ENCODE measurements around the gene THTPA.
"Not testable (repeated sequence)": the region's sequence is repeated elsewhere in the genome, so short reads cannot be mapped to it uniquely, and the experiment has no call there.

The THTPA gene

DNA sequence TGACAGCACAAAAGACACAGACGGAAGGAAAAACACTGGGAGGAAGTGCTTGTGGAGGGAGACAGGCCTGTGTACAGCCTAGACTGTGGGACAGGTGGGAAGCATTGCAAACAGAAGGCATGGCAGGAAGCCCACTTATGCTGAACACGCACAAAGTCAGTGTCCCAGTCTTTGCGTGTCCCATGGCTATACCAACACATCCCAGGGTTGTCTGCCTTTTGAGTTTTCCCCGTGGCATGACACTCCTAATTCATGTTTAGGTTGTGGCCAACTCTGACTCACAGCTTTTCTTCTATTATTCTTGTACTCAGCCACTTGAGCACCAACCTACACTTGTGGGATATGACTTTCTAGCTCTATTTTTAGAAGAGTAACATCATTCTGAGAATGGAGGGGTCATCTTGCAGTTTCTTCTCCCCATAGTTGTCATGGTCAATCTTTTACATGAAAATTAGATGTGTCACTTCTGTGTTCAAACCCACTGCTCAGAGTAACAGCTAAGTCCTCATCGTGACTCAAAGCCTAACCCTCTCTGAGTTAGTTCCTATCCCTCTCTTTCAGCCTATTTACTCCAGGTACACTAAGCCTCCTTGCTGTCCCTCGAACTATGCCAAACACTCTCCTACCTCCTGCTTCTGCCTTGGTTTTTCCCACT, 50.0 kb downstream of the THTPA start:
- Histone ChIP-seq H3K4me1 (ENCODE audit: control insufficient read depth, insufficient read depth, low read length) (no peaks in the 10 kb centered on the region; the same call in 1 of the 2 replicates), H3K9me3 (ENCODE audit: control insufficient read depth, insufficient read depth, low read length) (no peaks in the 10 kb centered on the region), H3K27ac (ENCODE audit: low read length) (no peak overlapping the region), H3K4me3 (ENCODE audit: low read length) (no peak overlapping the region), H3K27me3 (ENCODE audit: control insufficient read depth, insufficient read depth, low read length) (no peaks in the 10 kb centered on the region), H3K36me3 (ENCODE audit: control insufficient read depth, insufficient read depth, low read length) (no peaks in the 10 kb centered on the region)
- DNase-seq (ENCODE audit: low read depth, low spot score) = no peak
- WGBS (ENCODE audit: insufficient coverage, insufficient read length) = no CpG with 5 or more reads among the region's 6 CpGs

DNA sequence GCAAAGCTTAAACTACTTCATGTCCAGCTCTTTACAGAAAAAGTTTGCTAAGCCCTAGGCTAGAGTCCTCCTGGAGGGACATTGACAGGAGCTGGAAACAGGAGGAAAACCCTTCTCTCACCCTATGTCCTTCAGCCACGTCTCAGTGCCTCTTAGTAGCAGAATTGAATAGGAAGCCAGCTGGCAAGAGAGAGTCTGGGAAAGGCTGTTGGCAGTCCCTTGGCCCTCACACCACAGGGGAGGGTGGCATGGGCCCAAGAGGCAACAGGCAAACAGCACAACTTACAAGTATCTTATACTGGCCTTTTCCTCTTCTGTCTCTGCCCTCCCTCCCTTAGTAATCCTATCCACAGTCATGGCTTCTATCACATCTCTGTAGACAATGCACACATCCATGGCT, 52.4 kb downstream of the THTPA start:
- no peaks in the 10 kb centered on the region for H3K4me1 ChIP-seq (ENCODE audit: control insufficient read depth, insufficient read depth, low read length)
- DNase-seq (ENCODE audit: low read depth, low spot score) = no peak
- no peak overlapping the region for H3K27ac ChIP-seq (ENCODE audit: low read length)
- no peaks in the 10 kb centered on the region for H3K27me3 ChIP-seq (ENCODE audit: control insufficient read depth, insufficient read depth, low read length)
- no CpG with 5 or more reads among the region's 1 CpG for WGBS (ENCODE audit: insufficient coverage, insufficient read length)
- no peaks in the 10 kb centered on the region for H3K9me3 ChIP-seq (ENCODE audit: control insufficient read depth, insufficient read depth, low read length)
- no peak overlapping the region for H3K4me3 ChIP-seq (ENCODE audit: low read length)
- H3K36me3 ChIP-seq (ENCODE audit: control insufficient read depth, insufficient read depth, low read length) = no peaks in the 10 kb centered on the region

DNA sequence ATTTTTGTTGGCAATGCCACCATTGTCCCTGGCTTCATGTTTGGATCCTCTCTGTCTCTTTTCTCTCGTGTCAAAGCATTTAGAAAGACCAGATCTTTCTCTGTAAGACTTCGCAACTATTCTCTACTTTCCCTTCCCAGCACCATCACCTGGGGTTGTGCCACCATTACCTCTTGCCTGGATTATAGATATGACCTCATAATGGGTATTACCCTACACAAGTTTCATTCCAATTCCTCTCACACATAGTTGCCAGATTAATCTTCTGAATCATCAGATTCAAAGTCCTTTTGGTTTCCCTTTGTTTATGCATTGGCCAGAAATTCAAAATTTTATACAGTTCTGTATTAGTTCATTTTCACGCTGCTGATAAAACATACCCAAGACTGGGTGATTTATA, 52.9 kb downstream of the THTPA start:
- no peak for DNase-seq (ENCODE audit: low read depth, low spot score)

DNA sequence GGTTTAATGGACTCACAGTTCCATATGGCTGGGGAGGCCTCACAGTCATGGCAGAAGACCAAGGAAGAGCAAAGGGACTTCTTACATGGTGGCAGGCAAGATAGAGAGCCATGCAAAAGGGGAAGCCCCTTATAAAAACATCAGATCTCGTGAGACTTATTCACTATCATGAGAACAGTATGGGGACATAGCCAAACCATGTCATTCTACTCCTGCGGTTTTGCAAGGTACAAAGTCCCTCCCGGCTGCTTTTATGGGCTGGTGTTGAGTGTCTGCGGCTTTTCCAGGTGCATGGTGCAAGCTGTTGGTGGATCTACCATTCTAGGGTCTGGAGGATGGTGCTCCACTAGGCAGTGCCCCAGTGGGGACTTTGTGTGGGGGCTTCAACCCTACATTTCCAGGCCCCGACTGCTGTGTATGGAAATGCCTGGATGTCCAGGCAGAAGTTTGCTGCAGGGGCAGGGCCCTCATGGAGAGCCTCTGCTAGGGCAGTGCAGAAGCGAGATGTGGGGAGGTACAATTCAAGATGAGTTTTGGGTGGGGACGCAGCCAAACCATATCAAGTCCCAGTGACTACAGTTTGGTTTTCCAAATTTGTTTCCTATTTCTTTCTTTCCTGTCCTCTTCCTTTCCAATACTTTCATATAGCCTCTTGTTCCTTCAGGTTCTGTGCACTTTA, 53.5 kb downstream of the THTPA start:
- not testable (repeated sequence) for H3K27me3 ChIP-seq (ENCODE audit: control insufficient read depth, insufficient read depth, low read length); H3K9me3 ChIP-seq (ENCODE audit: control insufficient read depth, insufficient read depth, low read length); H3K36me3 ChIP-seq (ENCODE audit: control insufficient read depth, insufficient read depth, low read length); H3K27ac ChIP-seq (ENCODE audit: low read length); DNase-seq (ENCODE audit: low read depth, low spot score); H3K4me3 ChIP-seq (ENCODE audit: low read length); H3K4me1 ChIP-seq (ENCODE audit: control insufficient read depth, insufficient read depth, low read length)
- no CpG with 5 or more reads among the region's 7 CpGs for WGBS (ENCODE audit: insufficient coverage, insufficient read length)

More for the DNA sequence above, 52.9 kb downstream of the THTPA start:
- Histone ChIP-seq H3K4me3 (ENCODE audit: low read length) (no peak overlapping the region), H3K36me3 (ENCODE audit: control insufficient read depth, insufficient read depth, low read length) (no peaks in the 10 kb centered on the region), H3K4me1 (ENCODE audit: control insufficient read depth, insufficient read depth, low read length) (no peaks in the 10 kb centered on the region), H3K9me3 (ENCODE audit: control insufficient read depth, insufficient read depth, low read length) (no peaks in the 10 kb centered on the region), H3K27me3 (ENCODE audit: control insufficient read depth, insufficient read depth, low read length) (no peaks in the 10 kb centered on the region), H3K27ac (ENCODE audit: low read length) (no peak overlapping the region)
- no CpG with 5 or more reads among the region's 3 CpGs for WGBS (ENCODE audit: insufficient coverage, insufficient read length)
